OCI-LY3 (cell line): Measurements from ENCODE around the gene VPS13D.

ENCODE experiments used
- EZH2phosphoT487 ChIP-seq: fragments of 200-600 bp; shearing (Covaris generic); IDR thresholded peaks from 2 replicates; pipeline ENCODE4 v1.6.1; 2018; ENCODE audit warnings: antibody characterized with exemption, mixed run types, low read depth
- TF ChIP-seq, protein P1 (sequence below): fragments of 200-600, 300-600 bp; sonication (generic); IDR thresholded peaks from 2 replicates; pipeline ENCODE4 v1.5.1; 2014; ENCODE audit warnings: antibody characterized with exemption, low read length, low read depth

DNA sequence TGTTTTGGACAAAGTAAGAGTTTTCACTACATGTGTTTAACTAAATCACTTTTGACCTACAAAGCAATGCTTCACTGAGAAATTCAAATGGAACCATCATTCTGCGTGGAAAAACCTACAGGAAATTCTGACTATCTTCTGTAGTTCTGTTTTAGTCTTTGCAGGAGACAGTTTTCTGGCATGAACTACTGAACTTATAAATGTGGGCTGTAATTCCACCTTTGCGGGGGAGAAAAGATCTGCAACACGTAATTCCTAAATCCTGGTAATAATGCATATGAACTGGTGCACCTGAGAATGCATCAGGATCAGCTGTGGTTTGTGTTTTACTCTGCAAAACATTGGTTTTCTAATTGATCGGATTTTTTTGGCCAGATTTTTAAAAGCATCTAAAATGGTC is 106.0 kb downstream of the VPS13D start:
- TF ChIP-seq, protein P1, sequence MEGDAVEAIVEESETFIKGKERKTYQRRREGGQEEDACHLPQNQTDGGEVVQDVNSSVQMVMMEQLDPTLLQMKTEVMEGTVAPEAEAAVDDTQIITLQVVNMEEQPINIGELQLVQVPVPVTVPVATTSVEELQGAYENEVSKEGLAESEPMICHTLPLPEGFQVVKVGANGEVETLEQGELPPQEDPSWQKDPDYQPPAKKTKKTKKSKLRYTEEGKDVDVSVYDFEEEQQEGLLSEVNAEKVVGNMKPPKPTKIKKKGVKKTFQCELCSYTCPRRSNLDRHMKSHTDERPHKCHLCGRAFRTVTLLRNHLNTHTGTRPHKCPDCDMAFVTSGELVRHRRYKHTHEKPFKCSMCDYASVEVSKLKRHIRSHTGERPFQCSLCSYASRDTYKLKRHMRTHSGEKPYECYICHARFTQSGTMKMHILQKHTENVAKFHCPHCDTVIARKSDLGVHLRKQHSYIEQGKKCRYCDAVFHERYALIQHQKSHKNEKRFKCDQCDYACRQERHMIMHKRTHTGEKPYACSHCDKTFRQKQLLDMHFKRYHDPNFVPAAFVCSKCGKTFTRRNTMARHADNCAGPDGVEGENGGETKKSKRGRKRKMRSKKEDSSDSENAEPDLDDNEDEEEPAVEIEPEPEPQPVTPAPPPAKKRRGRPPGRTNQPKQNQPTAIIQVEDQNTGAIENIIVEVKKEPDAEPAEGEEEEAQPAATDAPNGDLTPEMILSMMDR = no peak
- TF ChIP-seq EZH2phosphoT487 = no peak
